Activated T-helper 1 cell treated with anti-CD3 and anti-CD28 coated beads, Interleukin-2, amount 50 U/mL, for 16 hours (primary cell): ENCODE measurements around the gene SNX19.
"Not testable (repeated sequence)": the region's sequence is repeated elsewhere in the genome, so short reads cannot be mapped to it uniquely, and the experiment has no call there.

Experiments
- DNase-seq, 2 donors: peaks; one replicate each; pipeline ENCODE4 v3.0.0-alpha.2; 2020; ENCODE audit warnings: low read depth in 1 of 2, low spot score in 1 of 2

SNX19 gene, protein sequence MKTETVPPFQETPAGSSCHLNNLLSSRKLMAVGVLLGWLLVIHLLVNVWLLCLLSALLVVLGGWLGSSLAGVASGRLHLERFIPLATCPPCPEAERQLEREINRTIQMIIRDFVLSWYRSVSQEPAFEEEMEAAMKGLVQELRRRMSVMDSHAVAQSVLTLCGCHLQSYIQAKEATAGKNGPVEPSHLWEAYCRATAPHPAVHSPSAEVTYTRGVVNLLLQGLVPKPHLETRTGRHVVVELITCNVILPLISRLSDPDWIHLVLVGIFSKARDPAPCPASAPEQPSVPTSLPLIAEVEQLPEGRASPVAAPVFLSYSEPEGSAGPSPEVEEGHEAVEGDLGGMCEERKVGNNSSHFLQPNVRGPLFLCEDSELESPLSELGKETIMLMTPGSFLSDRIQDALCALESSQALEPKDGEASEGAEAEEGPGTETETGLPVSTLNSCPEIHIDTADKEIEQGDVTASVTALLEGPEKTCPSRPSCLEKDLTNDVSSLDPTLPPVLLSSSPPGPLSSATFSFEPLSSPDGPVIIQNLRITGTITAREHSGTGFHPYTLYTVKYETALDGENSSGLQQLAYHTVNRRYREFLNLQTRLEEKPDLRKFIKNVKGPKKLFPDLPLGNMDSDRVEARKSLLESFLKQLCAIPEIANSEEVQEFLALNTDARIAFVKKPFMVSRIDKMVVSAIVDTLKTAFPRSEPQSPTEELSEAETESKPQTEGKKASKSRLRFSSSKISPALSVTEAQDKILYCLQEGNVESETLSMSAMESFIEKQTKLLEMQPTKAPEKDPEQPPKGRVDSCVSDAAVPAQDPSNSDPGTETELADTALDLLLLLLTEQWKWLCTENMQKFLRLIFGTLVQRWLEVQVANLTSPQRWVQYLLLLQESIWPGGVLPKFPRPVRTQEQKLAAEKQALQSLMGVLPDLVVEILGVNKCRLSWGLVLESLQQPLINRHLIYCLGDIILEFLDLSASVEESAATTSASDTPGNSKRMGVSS

DNA sequence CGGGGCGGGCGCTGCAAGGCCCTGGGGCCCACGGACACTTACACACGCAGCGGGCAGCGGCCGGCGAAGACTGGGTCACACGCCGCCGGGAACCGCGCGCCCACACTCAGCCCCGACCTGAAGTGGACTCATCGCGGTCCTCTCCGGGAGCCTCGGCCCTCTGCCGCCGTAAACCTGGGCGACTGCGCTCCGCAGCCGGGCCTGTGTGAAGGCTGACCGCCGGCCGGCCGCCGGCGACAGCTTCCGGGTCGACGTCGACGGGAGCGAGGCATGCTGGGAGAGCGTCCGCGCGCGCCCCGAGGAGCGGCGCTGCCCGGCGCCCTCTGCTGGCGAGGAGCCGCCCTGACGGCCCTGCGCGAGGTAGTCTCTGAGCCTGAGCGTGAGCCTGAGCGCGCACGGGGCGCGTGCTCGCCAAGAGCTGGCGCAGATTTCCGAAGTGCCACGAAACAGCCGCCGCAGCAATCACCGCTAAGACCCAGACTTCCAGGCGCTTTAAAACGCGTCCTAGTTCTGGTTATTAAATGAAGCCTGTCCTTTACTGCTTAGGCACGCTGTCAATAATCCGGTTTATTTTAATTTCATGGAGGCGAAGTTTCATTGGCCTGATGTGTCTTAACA lies at the start of gene SNX19:
Gene SNX19, minus strand, starts transcription at position 242 of the 618 bp plus-strand sequence. CDS start 540 bp downstream, outside the sequence.
- DNase-seq, result peak; percentile 81 to 86

DNA sequence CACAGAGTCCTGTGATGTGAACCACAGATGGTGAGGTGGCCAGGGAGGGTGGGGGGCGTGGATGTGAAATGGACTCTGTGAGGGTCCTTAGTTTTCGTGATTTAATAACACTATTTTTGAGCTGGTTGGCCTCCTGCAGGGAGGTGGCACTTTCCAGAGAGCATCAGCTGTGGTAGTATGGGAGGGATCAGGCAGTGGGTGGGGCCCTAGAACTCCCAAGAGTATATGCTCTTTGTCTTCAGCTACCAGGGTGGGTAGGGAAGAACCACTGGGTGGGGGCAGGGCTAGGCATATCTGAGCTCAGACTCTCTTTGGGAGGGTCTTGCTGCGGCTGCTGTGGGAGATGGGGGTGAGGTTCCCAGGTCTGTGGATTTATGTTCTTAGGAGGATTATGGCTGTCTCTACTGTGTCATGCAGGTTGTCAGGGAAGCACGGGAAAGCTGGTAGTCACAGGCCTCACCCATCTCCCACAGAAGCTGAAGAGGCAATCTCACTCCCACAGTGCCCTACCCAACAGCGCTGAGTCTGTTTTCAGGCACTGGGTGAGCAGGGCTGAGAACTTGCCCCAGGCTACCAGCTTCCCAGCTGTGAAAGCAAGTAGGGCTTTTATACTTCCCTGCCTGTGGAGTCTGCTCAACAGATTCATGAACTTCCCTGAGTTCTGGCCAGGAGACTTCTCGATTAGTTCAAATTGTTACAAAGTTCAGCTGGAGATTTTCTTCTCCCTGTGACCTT lies 47.9 kb upstream of the SNX19 start:
- DNase-seq, result no peak

DNA sequence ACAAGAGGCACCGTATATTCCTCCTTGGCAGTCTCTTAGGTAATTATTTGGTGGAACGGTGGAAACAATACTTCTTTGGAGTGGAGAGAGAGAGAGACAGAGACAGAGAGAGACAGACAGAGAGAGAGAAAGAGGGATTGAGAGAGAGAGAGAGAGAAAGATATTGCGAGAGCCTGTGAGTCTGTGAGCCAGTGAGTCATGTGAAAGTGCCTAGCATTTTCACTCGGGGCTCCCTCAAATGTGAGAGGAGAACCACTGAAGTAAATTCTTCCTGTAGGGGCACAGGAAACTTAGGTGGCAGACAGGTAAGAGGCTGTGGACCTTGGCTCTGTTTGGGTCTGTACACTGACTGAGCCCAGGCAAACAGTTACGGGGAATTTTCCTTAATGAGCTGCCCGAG lies 31.6 kb upstream of the SNX19 start:
- DNase-seq, result no peak

DNA sequence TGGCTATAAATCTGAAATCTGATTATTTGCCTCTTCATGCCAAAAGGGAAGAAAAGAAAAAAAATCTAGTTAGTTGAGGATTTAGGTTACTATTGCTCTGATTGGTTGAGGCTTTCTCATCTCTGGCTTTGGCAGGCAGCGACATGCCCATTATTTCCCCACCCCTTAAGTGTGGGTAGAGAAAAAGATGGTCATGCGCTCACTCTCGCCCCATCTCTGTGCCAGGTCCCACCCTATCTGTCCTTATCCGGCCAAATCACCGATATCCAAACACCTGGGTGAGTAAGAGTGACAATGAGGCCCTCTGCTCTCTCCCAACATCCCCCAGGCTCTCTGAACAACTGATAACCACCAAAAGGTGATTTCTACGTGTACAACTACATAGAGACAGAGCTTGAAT lies 31.2 kb upstream of the SNX19 start:
- no peak for DNase-seq

DNA sequence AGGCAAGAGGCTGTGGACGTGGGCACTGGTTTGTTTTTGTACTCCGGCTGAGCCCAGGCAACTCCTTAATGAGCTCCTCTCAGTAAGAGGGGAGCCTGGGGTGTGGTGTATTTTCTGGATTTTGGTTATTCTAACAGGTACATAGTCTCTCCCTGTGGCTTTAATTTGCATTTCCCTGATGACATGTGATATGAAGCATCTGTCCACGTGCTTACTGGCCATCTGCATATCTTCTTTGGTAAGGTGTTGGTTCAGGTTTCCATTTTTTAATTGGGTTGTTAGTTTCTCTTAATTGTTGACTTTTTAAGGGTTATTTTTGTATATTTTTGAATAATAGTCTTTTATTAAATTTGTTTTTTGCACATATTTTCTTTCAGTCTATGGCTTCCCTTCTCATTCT lies 30.8 kb upstream of the SNX19 start:
- no peak for DNase-seq

DNA sequence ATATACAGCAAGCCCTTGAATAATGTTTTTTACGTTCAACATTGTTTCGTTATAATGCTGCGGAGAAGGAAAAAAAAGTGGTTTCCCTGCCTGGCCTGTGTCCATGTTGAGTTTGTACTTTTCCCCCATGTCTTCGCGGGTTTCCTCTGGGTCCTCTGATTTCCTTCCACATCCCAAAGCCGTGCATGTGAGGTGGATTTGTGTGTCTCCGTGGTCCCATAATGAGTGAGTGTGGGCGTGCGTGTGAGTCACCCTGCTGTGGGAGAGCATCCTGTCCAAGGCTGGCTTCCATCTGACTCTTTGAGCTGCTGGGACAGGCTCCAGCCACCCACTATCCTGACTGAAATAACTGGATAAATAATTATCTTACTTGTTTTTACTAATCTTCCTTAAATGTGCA lies 29.6 kb upstream of the SNX19 start:
- no peak for DNase-seq

DNA sequence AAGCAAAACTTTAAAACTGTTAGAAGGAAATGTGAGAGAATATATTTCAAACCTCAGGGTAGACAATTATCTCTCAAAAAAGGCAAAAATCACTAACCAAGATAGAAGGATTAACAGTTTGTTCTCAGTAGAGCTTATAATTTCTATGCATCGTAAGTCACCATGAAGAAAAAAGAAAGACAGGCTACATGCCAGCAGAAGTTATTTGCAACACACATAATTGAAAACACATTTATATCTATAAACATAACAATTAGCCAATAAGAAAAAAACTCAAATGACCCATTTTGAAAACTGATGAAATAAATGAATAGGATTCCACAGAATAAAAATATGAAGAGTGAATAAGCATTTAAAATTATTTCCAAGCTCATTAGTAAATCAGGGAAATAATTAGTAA lies 24.4 kb upstream of the SNX19 start:
- DNase-seq, result no peak

DNA sequence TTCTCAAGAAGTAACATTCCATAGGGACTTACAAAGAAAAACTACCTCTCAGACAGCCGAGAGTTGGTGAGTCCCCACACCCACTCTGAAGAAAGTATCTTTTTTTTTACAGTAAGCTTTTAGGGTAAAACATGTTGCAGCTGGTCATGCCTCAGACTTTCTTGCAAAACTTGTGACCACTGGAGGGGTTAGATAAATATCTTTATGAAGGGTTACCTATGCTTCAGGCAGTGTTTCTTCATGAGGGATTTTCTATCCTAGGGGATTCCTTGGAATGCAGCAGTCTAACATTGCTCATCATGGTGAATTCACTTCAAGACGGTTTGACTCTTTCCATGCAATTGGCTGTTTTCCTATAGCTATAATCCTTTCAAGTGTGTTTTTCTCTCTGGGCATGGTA lies 20.8 kb upstream of the SNX19 start:
- DNase-seq, result no peak

DNA sequence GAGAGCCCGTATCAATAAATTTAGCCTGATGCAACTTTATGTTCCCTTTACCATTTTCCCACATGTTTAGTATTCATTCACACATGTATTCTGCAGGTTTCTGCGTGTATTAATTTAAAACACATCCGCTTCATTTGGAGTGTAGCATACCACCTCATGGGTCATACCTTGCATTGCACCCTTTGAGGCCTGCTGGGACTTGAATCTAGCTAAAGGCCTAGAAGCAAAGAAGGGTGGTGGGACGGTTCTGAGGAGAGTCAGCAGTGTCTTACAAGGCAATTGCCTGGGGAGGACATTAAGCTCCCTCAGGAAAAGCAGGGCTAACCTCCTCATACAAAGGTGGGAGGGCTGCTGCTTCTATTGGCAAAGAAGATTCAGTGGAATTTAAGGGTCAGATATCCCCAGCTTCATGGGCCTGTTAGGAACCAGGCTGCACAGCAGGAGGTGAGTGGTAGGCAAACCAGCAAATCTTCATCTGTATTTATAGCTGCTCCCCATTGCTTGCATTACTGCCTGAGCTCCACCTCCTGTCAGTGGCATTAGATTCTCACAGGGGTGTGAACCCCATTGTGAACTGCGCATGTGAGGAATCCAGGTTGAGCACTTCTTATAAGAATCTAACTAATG lies 15.9 kb upstream of the SNX19 start:
- DNase-seq, result no peak

DNA sequence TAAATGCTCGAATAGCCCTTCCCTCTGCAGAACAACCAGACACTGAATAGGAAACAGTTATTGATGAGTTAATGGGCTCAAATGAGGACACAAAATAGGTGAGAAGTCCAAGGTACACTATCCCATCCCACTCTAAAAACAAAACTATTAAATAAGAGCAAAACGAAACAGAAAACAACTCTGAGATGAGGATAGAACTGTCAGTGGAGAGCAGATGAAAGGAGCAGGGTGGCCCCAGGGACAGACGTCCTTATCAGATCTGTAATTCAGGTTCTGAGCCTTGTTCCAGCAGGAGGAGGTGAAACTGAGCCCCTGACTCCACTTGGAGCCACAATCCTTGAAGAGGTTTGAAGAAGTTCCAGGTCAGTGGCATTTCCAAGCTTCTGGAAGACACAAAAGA lies 8.5 kb upstream of the SNX19 start:
- no peak for DNase-seq

DNA sequence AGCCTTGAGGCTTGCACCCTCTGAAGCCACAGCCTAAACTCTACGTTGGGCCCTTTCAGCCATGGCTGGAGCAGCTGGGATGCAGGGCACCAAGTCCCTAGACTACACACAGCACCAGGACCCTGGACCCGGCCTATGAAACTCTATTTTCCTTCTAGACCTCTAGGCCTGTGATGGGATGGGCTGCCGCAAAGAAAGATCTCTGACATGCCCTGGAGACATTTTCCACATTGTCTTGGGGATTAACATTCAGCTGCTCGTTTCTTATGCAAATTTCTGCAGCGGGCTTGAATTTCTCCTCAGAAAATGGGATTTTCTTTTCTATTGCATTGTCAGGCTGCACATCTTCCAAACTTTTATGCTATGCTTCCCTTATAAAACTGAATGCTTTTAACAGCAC lies 4.3 kb upstream of the SNX19 start:
- not testable (repeated sequence) for DNase-seq

DNA sequence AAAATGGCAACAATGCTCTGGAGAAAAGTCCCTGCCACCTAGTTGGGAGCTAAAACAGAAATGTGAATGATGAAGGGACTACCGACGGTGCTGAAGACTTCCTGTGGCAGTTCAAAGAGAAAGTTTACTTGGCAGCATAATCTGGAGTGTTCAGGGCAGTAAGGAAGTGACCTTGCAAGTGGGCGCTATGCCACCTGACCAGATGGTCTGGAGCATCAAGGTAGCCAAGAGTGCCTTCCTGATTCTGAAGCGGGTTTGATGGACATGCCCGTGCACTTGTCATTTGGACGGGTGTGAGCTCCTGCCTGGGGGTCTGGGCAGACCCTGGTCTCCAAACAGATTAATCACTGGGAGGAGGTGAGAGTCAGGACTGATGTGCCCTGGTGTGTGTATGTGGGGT lies 1.8 kb upstream of the SNX19 start:
- DNase-seq, result no peak

DNA sequence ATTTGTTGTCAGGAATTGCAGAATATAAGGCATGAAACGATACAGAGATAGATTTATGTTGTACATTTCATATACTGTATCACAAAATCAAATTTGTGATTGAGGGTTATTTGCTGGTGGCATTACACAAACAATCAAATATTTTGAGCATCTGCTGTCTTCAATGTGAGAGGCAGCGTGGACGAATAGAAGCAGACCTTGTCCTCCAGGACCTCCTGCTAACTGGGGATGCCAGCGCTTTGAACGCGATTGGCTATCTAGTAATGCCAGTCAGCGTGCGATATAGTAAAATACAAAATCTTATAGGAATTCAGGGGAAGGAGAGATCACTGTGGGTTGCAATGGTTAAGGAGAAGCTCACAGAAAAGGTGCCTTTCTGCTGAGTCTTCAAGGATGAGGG lies 631 bp upstream of the SNX19 start:
- DNase-seq, result no peak

DNA sequence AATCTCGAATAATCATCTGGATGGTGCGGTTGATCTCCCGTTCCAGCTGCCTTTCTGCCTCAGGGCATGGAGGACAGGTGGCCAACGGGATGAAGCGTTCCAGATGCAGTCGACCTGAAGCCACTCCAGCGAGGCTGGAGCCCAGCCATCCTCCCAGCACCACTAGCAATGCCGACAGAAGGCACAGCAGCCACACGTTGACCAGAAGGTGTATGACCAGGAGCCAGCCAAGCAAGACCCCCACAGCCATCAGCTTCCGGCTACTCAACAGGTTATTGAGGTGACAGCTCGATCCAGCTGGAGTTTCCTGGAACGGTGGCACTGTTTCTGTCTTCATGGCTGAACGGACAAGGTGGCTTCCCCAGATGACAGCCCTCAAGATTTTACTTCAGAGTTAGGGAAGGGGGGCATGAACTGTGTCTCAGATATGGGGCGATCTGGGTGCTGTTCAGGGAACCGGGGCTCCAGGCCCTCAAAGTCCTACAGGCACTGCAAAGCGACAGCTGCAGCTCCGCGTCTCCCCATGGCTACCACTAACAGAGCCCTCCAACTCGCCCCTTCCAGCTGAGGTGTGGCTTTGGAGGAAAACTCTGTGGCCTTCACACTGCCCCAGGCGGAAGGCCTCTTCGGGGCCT lies 559 bp downstream of the SNX19 start:
- DNase-seq, result no peak

DNA sequence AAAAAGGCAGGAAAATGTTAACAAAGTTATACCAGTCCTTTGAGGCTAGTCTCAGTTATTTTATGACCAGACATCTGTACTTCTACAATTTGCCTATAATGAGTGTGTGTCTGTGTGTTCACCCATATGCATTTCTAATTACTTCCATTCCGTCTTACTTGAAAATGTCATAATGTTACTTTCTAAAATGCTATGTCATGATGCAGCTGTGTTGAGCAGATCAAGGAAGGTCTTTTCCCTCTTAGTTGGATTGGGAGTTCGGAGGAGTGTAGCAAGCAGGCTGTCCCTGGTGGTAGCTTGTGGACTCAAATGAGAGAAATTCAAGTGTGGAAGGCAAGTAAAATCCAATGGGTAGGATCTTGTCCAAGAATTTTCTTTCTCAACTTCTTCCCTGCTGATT lies 3.0 kb downstream of the SNX19 start:
- DNase-seq, result no peak

DNA sequence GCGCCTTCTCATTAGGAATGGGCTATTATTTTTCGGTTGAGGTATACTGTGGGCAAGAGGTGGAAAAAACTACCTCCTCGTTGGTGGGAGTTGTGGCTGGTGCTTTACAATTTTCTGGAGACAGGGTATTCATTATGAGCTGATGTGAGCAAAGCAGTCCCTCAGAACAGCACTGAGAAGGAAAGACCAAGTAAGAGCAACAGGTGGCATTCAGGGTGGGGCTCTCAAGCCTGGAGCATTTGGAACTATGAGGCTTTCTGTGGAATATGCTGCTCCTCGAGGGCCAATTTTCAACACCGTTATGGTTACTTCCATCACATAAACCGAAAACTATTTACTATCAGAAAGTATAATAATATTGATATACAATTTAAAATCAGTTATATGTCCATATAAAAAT lies 3.7 kb downstream of the SNX19 start:
- DNase-seq, result no peak

DNA sequence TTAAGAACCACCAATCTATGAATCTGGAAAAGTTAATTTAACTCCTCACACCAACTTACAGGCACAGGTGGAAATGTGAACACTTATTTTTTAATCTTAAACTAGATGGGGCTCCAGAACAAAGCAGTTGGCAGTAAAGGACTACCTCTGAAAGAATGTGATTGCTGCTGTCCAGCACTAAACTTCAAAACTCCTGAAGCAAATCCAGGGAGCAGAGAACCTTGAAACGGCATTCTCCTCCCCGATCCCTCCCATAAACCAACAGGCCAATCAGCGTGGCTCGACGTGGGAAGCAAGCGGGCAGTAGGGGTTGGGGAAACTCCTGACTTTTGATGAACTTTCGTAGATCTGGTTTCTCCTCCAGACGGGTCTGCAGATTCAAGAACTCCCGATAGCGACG lies 5.0 kb downstream of the SNX19 start:
- no peak for DNase-seq

DNA sequence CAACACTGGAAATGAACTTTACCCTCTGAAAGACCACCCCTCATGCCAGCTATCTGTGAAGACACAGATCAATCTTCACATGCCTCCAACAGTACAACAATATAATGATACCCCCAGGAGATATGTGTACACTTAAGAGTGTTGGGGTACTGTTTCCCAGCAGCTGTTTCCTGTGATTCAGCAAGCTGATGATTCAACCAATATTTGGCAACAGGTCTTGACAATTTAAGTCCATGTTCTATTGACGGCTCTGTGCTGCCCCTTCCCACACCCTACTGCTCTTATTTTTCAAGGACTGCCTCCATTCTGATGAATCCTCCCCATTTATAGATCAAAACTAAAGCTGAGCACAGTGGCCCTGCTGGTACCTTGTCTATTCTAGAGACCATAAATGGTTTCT lies 6.6 kb downstream of the SNX19 start:
- DNase-seq, result no peak

DNA sequence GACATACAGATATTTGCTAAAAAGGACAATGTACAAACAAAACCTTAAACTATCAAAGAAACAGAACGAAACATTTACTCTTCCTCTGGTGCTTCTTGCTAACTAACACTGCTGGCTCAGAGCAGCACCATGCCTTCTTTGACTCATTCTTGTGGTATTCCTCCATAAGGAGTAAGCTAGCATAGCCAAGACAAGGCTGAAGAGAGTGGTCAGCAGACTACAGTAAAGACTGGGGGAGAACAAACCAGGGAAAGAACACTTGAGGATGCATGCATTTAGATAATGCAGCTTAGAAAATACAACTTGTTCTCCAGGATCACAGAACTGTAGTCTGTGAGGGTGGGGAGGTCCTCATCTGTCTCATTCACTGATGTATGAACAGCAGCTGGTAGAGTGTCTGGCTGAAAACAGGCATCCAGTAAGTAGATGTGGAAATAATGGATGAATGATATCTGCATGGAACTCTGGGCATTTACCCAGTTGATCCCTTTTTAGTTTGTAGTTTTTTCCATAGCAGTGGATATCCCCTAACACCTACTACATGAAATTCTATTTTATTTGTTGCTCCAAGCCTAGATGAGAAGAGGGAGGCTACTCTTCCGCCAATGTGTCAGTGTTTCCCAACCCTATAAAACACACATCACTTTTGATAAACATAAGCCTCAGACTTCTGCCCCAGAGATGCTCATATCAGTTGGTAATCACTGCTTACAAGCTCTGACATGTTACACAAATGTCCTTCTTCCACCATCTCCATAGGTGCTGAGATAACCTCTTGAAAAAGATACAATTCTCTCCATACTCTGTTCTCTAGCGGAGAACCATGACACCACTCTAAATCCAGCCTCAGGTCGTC lies 7.3 kb downstream of the SNX19 start:
- DNase-seq, result no peak
